Suprapubic skin (tissue), 4 donors: ENCODE results near the gene ITPRID2. TPM values are rescaled to one million over a fixed set of nuclear protein-coding genes. Genes with fewer than 3 reads are reported as not detected.

Experiments used
- DNase-seq, 2 donors: peaks; one replicate each; pipeline ENCODE4 v3.0.0-alpha.2; 2019; ENCODE audit warnings: low spot score in 2 of 2
- H3K27ac ChIP-seq: fragments of 200-600 bp; sonication (generic); one replicate; pipeline ENCODE4 v1.5.1; 2019
- H3K27me3 ChIP-seq: fragments of 200-600 bp; sonication (generic); one replicate; pipeline ENCODE4 v1.5.1; 2019
- H3K36me3 ChIP-seq: fragments of 200-600 bp; sonication (generic); one replicate; pipeline ENCODE4 v1.5.1; 2019
- H3K4me1 ChIP-seq: fragments of 200-600 bp; sonication (generic); one replicate; pipeline ENCODE4 v1.5.1; 2019
- H3K4me3 ChIP-seq: fragments of 200-600 bp; sonication (generic); one replicate; pipeline ENCODE4 v1.5.1; 2019; ENCODE audit warnings: mild to moderate bottlenecking
- H3K9me3 ChIP-seq: fragments of 200-600 bp; sonication (generic); one replicate; pipeline ENCODE4 v1.5.1; 2019
- EP300 ChIP-seq: sonication (generic); formaldehyde crosslinking; IDR thresholded peaks from one replicate; pipeline ENCODE4 v1.6.1; 2017; ENCODE audit warnings: antibody characterized with exemption
- POLR2A ChIP-seq, 2 donors: fragments of 450-650 bp; IDR thresholded peaks; one replicate each; pipeline ENCODE4 v1.6.1; 2017; ENCODE audit warnings: antibody characterized with exemption in 2 of 2, mild to moderate bottlenecking in 2 of 2, moderate library complexity in 2 of 2
- POLR2AphosphoS5 ChIP-seq, 3 donors: sonication (generic); formaldehyde crosslinking; IDR thresholded peaks; one replicate each; pipeline ENCODE4 v1.6.1; 2017; ENCODE audit warnings: antibody characterized with exemption in 3 of 3
- WGBS: methylation state at CpG from one replicate; pipeline ENCODE4 v1.1.5; 2018; 5-methylcytosine and 5-hydroxymethylcytosine counted together
- total RNA-seq, 4 donors: library from RNA; depleted of rRNA; stranded (reverse); fragments of >200 nt; gene quantifications; one replicate each; pipeline ENCODE4 v1.1.0, GENCODE V29; 2016
- TF ChIP-seq, protein P1 (sequence below), 2 donors: fragments of 200-600 bp in 1 of 2; fragments of 450-650 bp in 1 of 2; sonication (generic) in 1 of 2; IDR thresholded peaks; one replicate each; pipeline ENCODE4 v1.5.1; 2016 to 2019; ENCODE audit warnings: antibody characterized with exemption in 2 of 2, mild to moderate bottlenecking in 1 of 2, moderate library complexity in 1 of 2

Gene ITPRID2
- total RNA-seq, 4 donors from 2014 or later: 172 to 288 (median 242) TPM

DNA sequence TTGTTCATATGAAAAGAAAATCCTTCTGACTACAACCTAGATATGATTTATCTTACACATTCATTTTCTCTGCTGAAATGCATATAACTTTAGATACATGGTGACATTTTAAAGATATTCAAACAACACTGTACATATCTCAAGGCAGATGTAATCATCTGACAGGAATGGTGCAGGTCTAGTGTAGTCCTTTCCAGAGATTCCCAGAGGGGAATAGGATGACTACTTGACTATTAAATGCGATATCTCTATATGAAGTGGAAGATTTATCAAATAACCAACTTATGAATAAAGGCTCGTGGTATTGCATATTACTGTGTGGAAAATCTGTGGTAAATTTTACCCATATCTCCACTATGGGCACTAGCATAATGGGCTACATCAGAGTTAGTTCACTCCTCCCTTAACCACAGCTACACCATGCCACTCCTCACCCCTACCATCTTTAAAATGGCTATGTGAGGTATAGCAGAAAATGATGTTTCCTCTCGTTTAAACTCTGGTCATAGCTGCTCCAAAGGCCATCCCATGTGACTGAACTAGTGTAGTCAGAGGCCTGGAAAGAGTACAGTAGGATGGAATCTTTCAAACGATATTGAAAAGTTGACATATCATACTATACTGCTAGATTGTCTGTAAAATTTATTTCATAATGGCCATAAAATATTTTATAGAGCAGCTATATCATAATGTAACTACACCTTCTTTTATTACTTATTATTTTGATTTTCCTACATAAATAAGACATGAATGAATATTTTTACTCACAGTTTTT lies 9.1 kb upstream of the ITPRID2 start:
- TF ChIP-seq POLR2AphosphoS5 (IDR thresholded peaks at IDR 0.05) (no peak), EP300 (no peak)
- TF ChIP-seq, protein P1, sequence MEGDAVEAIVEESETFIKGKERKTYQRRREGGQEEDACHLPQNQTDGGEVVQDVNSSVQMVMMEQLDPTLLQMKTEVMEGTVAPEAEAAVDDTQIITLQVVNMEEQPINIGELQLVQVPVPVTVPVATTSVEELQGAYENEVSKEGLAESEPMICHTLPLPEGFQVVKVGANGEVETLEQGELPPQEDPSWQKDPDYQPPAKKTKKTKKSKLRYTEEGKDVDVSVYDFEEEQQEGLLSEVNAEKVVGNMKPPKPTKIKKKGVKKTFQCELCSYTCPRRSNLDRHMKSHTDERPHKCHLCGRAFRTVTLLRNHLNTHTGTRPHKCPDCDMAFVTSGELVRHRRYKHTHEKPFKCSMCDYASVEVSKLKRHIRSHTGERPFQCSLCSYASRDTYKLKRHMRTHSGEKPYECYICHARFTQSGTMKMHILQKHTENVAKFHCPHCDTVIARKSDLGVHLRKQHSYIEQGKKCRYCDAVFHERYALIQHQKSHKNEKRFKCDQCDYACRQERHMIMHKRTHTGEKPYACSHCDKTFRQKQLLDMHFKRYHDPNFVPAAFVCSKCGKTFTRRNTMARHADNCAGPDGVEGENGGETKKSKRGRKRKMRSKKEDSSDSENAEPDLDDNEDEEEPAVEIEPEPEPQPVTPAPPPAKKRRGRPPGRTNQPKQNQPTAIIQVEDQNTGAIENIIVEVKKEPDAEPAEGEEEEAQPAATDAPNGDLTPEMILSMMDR (IDR thresholded peaks at IDR 0.05): no peak
- Histone ChIP-seq H3K9me3 (no peaks in the 10 kb centered on the region), H3K4me3 (no peak overlapping the region), H3K27ac (no peak overlapping the region), H3K4me1 (peaks cover under 1% of the 10 kb centered on the region), H3K27me3 (no peaks in the 10 kb centered on the region), H3K36me3 (no peaks in the 10 kb centered on the region)
- no peak for DNase-seq
- WGBS: 78% methylated on average over 4 of the region's 4 CpGs

DNA sequence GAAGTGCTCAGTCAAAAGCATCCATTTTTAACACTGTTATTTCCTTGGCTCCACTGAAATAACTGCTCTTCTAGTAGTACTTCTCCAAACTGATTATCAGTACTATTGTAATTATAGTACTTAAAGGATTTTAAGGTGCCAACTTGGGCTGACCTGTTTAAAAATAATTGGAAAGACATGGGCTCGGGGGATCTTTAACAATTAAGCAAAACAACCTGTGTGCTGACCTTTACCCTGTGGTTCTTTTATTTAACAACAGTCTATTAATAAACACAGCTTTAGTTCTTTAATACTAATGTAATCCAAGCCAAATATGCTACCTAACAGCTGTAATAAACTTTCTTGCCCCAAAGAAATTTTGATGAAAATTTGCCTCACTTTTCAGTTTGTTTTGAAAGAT lies 6.9 kb upstream of the ITPRID2 start:
- Histone ChIP-seq H3K27me3 (no peaks in the 10 kb centered on the region), H3K9me3 (no peaks in the 10 kb centered on the region), H3K4me1 (no peaks in the 10 kb centered on the region), H3K4me3 (no peak overlapping the region), H3K27ac (no peak overlapping the region), H3K36me3 (no peaks in the 10 kb centered on the region)
- TF ChIP-seq POLR2AphosphoS5 (IDR thresholded peaks at IDR 0.05) (no peak), EP300 (no peak), POLR2A (IDR thresholded peaks at IDR 0.05) (no peak)
- TF ChIP-seq, protein P1 (IDR thresholded peaks at IDR 0.05): no peak
- 60% methylated on average over 1 of the region's 1 CpG for WGBS
- DNase-seq: no peak

DNA sequence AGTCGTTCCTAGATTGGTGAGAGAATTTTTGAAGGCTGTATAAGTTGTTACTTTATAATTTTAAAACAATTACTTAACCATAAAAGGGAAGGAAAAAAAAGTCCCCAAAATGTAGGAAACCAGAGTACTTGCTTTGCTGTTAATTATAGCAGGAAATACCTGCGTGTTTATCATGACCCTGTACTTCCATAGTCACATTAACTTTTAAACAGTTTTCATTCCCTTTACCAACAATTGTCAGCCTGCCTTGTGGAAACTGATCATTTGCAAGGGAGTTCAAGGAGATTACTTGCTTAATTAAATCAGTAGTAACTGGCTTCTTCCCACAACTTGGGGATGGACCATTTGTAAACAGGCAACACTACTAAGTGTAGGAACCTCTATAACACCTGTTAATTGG lies 6.4 kb upstream of the ITPRID2 start:
- no peaks in the 10 kb centered on the region for H3K27me3 ChIP-seq
- no peak overlapping the region for H3K4me3 ChIP-seq
- no peak for DNase-seq
- H3K4me1 ChIP-seq: no peaks in the 10 kb centered on the region
- 48% methylated on average over 2 of the region's 2 CpGs for WGBS
- no peaks in the 10 kb centered on the region for H3K36me3 ChIP-seq
- TF ChIP-seq POLR2A (IDR thresholded peaks at IDR 0.05) (no peak), POLR2AphosphoS5 (IDR thresholded peaks at IDR 0.05) (no peak)
- TF ChIP-seq, protein P1 (IDR thresholded peaks at IDR 0.05): no peak
- no peak overlapping the region for H3K27ac ChIP-seq
- H3K9me3 ChIP-seq: no peaks in the 10 kb centered on the region

DNA sequence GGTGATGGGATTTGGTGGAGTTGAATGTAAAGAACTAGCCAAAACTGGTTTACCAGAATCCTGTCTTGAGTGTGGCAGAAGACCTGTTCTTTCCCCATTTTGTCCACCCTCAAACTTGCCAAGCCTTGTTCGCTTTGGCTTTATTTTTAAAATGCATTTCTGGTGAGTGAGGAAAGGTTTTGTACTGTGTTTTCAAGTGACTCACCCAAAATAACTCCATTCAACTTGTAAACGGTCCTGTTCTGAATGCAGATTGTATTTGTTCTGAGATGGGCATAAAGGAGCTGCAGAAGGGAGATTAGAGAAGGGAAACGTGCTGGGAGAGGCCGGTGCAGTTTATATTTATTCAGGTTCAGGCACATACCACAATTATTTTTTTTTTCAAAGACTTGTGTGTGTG lies 5.3 kb upstream of the ITPRID2 start:
- 39% methylated on average over 4 of the region's 4 CpGs for WGBS

DNA sequence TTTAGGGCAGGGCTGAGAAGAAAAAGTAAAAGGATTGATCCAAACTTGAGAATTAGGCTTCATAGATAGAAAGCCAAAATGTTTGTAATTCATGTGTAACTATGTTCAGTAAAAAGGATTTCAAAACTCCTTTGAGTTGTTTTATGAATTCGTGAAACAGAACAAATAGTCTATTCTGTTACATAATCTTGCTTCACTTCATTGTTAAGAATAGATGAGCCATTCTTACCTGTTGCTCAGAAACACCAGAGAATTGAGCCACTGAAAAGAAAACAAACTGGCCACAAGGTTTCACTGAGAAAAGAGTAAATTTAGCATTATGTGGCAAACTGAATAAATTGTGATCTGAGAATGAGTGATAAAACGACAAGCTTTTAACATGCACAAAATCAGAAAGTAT lies 4.5 kb upstream of the ITPRID2 start:
- 65% methylated on average over 2 of the region's 2 CpGs for WGBS
- TF ChIP-seq POLR2A (IDR thresholded peaks at IDR 0.05): no peak
- TF ChIP-seq, protein P1 (IDR thresholded peaks at IDR 0.05): no peak
- TF ChIP-seq POLR2AphosphoS5 (IDR thresholded peaks at IDR 0.05): no peak
- TF ChIP-seq EP300: no peak
- no peaks in the 10 kb centered on the region for H3K36me3 ChIP-seq
- H3K27me3 ChIP-seq: no peaks in the 10 kb centered on the region
- H3K4me3 ChIP-seq: no peak overlapping the region
- no peaks in the 10 kb centered on the region for H3K4me1 ChIP-seq
- H3K9me3 ChIP-seq: no peaks in the 10 kb centered on the region
- no peak overlapping the region for H3K27ac ChIP-seq
- no peak for DNase-seq

More for the DNA sequence above, 5.3 kb upstream of the ITPRID2 start:
- Histone ChIP-seq H3K36me3 (no peaks in the 10 kb centered on the region), H3K27ac (peak overlapping the region; percentile 21), H3K9me3 (no peaks in the 10 kb centered on the region), H3K27me3 (no peaks in the 10 kb centered on the region), H3K4me1 (no peaks in the 10 kb centered on the region), H3K4me3 (no peak overlapping the region)
- no peak for DNase-seq
- TF ChIP-seq, protein P1 (IDR thresholded peaks at IDR 0.05): no peak
- no peak for TF ChIP-seq POLR2A (IDR thresholded peaks at IDR 0.05)
- no peak for TF ChIP-seq EP300
- no peak for TF ChIP-seq POLR2AphosphoS5 (IDR thresholded peaks at IDR 0.05)
